ENCODE measurements around the gene FRMPD4. TPM values are rescaled to one million over a fixed set of nuclear protein-coding genes. Genes with fewer than 3 reads are reported as not detected.
A peak's percentile ranks its signal among the peaks of the same experiment; 100 is the strongest.
"Not testable (repeated sequence)": the region's sequence is repeated elsewhere in the genome, so short reads cannot be mapped to it uniquely, and the experiment has no call there.

Gene FRMPD4
- total RNA-seq (2014; rRNA removed): 2.6 and 3.7 TPM in 2 replicates
- polyA plus RNA-seq (2012): 1.8 TPM

DNA sequence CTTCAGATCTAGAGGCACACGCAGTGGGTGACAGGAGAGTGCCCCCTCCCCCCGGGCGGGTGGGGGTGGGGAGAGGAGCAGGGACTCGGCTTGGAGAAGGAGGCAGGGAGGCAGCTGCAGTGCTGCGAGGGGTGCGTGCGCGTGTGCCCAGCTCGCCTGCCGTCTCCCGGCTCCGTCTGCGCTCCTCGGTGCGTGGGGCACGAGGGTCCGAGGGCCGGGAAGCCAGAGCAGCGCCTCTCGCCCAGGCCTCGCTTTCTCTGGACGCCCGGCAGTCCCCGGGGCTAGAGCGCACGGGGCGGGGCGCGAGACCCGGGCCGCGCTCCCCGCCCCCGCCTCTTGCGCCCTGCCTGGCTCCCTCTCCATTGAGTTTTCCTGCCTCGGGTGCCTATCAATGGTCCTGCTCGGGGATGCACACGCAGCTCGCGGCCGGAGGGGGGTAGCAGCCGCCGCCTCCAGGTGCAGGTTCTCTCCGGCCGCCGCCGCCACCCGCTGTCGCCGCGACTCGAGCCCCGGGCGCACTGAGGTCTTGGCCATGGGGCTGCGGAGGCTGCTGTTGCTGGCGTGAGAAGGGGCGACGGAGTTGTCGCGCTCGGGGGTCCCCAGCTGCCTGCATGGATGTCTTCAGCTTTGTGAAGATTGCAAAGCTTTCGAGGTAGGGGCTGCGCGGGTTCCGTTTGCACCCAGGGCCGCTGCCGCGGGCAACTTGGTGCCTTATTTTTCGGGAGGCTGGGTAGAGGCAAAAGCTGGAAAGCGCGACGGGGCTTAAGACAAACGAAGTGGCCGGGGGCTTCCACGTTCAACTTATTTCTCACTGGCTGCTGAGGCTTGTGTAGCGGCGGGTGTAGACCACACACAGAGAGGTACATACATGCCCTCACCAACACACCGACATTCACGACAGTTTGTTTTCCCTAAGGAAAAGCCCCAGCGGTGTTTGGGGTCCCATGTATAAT lies at the start of gene FRMPD4:
FRMPD4 (plus strand) TSS at position 113 of the 953 bp plus-strand sequence; CDS start at position 612, 499 bp downstream.
- DNase-seq (ENCODE audit: low read depth): peak; percentile 55

DNA sequence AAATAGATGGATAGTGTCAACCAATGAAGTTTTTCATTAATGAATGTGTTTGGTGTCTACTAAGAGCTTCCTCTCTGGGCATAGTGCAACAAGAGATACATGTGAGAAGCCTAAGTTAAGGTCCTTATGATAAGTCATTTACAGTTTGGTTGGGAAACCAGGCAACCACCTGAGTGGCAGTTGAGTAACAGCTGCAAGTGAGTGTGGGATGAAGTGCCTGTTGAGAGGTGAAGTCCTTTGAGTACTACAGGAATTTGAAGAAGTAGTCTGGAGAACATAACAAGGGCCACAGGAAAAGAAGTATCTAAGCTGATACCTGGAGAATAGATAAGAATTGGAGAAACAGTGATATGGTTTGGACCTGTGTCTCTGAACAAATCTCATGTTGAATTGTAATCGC lies 48.5 kb upstream of the FRMPD4 start:
- DNase-seq (ENCODE audit: low read depth): no peak

DNA sequence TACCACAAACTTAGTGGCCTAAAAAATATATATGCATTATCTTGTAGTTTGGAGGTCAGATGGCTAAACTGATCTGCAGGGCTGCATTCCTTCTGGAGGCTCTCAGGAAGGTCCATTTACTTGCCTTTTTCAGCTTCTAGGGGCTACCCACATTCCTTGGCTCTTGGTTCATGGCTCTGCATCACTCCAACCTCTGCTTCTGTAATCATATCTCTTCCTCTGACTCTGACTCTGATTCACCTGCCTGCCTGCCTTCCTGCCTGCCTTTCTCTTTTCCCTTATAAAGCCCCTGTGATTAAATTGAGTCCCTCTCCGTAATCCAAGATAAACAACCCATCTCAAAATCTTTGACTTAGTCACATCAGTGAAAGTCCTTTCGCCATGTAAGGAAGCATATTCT lies 25.0 kb upstream of the FRMPD4 start:
- DNase-seq (ENCODE audit: low read depth): no peak

DNA sequence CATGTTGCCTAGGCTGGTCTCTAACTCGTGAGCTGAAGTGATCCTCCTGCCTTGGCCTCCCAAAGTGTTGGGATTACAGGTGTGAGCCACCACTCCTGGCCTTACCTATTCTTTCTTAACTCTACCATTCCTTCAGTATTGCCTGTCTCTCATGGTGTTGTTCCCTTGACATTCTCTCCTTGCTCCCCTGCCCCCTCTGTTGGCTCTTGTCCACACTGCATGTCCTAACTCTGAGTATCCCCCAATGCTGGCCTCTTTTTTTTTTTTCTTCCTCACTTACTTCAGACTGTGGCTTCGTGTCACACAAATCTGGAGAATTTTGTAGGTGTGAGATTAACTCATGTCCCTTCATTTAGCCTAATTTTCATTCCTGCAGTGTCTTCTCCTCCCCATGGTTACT lies 22.9 kb upstream of the FRMPD4 start:
- no peak for DNase-seq (ENCODE audit: low read depth)

DNA sequence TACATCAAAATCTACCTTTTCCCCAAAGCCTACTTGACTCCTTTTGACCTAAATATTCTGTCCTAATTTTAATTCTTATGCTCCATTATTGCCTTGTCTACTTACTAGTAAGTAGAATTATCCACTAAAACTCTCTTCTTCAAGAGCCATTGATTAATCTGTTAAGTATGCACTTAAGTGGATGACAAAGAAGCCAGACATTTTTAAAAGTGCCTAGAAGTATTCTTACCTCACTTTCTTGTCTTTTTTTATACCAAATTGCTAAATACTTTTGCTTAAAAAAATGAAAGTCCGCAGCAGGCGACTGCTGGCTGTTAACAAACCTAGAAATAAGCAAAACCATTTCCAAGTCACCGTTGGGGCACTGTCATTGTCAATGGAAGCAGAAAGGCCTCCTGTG lies 20.1 kb upstream of the FRMPD4 start:
- DNase-seq (ENCODE audit: low read depth): no peak

DNA sequence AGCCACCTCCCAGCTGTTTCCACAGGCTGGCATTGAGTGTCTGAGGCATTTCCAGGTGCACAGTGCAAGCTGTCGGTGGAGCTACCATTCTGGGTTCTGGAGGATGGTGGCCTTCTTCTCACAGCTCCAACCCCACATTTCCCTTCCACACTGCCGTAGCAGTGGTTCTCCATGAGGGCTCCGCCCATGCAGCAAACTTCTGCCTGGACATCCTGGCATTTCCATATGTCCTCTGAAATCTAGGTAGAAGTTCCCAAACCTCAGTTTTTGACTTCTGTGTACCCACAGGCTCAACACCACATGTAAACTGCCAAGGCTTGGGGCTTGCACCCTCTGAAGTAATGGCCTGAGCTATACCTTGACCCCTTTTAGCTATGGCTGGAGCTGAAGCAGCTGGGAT lies 10.3 kb upstream of the FRMPD4 start:
- DNase-seq (ENCODE audit: low read depth): no peak

DNA sequence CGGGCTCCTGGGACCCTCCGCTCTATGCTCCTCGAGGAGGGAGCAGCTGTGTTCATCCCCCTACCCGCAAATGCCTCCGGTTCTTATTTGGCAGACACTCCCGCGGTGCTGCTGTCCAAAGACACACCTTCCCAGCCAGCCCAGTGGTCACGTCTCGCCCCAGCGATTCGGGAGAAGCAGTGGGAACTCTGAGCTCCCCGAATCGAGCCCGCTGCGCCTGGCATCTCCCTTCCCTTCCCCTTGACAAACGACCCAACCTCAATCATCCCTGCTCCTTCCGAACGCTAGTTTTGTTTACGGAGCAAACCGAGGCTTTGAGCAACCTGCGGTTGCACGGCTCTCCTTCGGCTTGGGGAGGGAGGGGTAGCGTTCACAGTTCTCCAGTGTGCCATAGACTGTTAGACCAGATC lies 317 bp upstream of the FRMPD4 start:
- DNase-seq (ENCODE audit: low read depth): peak; percentile 28

DNA sequence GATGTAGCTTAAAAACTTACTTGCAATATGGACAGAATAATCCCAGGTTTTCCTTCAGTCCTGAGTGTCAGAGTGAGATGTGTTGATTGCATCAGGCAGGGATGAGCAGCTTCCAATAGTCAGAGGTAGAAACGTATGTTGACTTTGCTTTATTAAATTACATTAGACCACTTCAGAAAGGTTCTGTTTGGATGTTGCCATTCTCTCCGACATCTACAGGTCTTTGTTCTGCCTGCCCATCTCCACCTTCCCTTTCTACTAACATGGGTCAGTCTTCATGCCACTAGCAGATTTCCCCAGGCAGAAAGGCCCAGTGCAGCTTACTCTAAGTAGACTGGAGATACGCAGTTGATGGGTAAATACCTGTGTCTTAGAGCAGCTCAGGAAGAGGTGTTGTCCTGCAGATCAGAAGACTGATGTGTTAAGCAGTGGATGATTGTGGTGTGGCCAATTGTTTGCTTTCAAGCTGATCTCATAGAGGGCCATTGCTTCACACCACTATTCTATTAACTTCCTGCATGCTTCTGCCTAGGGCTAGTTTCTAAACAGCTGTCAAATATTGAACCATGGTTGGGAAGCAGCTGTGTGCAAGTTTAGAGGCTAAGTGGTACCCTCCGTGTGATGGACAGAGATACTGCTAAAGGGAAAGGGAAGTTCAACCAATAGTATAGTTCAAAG lies 1.8 kb downstream of the FRMPD4 start:
- DNase-seq (ENCODE audit: low read depth): peak; percentile 74

DNA sequence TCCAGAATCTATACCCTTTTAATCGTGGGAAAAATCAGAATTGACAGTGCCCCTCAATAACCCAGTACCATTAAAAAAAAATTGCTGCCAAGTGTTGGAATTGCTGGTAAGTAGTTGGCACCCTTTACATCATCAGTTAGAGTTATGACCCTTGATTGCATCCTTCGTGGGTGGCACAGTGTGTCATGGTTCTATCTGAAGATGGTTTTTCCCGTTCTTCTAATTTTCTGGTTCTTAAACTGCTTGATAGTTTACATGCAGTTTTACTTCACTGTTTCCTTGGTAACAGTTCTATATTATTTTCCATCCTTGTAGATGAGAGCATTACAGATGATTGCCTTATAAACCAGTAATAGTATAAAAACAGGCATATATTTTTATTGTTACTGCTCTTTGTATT lies 3.2 kb downstream of the FRMPD4 start:
- no peak for DNase-seq (ENCODE audit: low read depth)

DNA sequence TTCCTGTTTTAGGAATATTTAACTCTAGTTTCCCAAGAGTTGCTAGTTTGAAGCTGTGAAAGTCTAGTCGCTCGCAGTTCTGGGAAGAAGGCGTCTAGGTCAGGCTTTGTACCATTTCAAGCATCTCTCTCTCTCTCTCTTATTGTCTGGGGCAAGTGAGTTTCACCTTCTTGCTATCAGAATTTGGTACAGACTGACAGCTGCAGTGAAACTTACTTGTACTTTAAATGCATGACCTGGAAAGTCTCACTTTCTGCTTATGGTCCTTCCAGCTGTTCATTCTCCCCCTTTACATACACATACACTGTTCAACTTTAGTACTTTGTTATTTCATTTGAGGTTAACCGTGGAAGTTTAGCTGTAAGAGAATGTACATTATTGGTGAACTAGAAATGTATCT lies 4.4 kb downstream of the FRMPD4 start:
- peak; percentile 24 for DNase-seq (ENCODE audit: low read depth)

DNA sequence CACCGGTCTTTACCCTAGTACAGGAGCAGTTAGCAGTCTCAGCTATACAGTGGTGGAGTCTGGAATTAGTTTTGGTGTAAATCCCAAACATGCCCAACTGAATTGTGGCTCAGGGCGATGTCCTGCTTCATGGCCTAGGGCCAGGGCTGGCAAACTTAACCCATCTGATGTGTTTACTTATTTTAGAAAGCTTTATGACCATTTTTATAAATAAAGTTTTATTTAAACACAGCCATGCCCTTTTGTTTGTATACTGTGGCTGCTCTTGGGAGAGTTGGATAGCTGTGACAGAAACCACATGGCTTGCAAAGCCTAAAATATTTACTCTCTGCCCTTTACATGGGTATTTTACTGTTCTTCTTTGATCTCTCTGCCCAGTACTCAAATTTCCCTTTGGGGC lies 7.1 kb downstream of the FRMPD4 start:
- DNase-seq (ENCODE audit: low read depth): no peak

DNA sequence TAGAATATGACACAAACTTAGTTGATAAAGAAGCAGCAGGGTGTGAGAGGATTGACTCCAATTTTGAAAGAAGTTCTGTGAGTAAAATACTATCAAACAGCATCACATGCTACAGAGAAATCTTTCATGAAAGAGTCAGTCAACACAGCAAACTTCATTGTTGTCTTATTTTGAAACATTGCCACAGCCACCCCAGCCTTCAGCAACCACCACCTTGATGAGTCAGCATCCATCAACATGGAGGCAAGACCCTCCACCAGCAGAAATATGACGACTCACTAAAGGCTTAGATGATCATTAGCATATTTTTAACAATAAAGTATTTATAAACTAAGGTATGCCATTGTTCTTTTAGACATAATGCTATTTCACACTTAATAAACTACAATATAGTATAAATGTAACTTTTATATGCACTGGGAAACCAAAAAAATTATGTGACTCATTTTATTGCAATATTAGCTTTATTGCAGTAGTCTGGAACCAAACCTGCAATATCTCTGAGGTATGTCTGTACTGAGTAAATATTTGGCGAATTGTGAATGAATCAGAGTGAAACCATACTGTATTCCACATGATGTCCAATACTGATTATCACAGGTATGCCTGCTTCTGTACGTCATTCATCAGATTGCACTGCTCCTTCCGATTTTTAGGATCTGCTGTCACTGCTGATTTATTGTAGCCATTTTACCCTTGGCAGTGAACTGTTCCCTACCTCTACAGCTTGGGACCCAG lies 11.6 kb downstream of the FRMPD4 start:
- DNase-seq (ENCODE audit: low read depth): no peak

DNA sequence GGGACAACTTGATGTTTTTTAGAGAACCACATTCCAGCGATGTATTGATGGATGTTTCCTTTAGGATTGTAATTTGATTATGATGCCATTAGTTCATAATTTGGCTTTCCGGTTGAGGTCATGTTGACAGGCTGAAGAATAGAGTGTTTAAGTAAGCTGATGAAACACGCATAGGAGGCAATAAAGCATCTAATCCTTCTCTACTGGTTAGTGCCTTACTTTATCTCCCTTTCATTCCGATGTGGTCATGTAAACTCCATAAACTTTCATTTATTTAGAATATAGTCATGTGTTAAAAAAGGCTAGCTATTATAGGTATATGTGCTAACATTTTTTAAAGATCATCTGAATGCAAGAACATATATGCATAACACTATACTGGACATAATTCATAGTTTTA lies 15.0 kb downstream of the FRMPD4 start:
- no peak for DNase-seq (ENCODE audit: low read depth)

DNA sequence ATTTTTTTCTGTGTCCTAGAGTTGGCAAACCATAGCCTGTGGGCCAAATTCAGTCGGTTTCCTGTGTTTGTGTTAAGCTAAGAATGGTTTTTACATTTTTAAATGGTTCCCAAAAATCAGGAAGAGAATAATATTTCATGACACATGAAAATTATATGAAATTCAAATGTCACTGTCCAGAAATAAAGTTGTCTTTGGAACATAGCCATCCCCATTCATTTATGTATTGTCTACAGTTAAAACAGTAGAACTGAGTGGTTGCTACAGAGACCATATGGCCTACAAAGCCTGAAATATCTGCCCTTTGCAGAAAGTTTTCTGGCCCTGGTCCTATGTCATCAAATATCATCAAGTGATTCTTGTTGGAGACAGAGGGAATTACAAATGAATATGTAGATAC lies 15.5 kb downstream of the FRMPD4 start:
- DNase-seq (ENCODE audit: low read depth): no peak

DNA sequence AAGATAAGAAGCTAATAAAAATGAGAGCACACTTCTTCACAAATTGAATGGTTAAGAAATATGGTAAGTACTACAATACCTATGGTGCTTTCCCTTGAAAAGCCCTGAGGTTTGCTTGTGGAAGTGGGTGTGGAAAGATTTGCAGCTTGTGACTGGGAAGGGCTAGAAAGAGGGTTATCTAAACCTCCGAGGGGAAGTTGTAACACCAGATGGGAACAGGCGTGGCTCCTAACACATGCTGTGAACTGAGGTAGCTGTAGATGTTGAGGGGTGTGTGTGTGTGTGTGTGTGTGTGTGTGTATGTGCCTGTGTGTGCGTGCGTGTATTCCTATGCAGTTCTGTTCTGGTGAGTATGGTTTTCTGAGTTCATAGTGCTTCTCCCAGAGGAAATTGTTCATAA lies 21.5 kb downstream of the FRMPD4 start:
- DNase-seq (ENCODE audit: low read depth): no peak

DNA sequence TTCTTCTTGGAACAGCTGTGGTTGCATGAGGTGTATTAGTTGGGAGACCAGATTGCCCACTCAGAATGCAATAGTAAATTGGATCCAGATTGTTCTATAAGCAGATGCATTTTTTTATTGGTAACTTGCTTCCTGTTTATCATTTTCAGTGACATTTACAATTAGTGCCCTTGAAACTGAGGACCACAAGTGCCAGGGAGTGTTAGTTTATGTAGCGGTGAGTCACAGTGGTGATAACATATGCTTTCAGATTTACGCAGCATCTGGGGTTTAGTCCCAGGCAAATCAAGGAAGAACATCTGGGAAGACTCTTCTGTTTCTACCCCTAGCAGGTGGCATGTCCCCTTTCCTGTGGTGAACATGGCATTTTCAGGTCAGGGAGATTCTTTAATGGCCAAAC lies 24.1 kb downstream of the FRMPD4 start:
- DNase-seq (ENCODE audit: low read depth): peak; percentile 20

DNA sequence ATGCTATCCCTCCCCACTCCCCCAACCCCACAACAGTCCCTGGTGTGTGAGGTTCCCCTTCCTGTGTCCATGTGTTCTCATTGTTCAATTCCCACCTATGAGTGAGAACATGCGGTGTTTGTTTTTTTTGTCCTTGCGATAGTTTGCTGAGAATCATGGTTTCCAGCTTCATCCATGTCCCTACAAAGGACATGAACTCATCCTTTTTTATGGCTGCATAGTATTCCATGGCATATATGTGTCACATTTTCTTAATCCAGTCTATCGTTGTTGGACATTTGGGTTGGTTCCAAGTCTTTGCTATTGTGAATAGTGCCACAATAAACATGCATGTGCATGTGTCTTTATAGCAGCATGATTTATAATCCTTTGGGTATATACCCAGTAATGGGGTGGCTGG lies 25.9 kb downstream of the FRMPD4 start:
- DNase-seq (ENCODE audit: low read depth): not testable (repeated sequence)

DNA sequence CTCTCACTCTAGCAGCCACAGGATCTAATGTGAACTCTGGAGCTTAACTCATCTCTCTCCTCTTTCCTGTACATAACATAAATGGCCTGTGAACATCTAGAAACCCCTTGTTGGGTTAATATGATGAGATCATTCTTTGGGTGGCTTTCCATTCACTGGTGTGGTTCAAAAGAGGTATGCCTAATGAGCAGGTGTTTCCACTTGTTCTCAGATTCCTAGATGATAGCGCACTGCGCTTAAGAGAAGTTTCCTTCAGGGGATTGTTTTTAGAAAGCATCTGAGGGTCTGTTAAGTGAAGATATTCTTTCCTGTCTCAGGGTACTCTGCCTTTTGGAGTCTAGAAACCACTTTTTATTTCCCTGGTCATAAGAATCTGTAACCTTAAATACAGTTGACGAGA lies 32.5 kb downstream of the FRMPD4 start:
- no peak for DNase-seq (ENCODE audit: low read depth)

DNA sequence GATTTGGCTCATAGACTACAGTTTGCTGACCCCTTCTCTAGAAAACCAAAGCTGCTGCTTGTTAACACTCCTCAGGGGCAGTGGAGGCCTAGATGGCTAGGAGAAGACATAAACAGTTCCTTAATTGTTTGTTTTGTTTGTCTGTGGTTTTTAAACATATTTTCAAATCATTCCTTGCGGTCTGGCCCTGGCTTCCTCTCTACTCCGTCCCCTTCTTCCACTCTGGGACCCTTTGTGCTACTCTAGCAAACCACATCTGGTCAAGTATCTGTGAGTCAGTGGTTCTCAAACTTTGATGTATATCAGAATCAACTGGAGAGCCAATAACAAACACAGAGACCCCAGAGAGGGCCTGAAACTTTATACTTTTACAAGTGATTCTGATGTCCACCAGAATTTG lies 36.1 kb downstream of the FRMPD4 start:
- DNase-seq (ENCODE audit: low read depth): peak; percentile 58

DNA sequence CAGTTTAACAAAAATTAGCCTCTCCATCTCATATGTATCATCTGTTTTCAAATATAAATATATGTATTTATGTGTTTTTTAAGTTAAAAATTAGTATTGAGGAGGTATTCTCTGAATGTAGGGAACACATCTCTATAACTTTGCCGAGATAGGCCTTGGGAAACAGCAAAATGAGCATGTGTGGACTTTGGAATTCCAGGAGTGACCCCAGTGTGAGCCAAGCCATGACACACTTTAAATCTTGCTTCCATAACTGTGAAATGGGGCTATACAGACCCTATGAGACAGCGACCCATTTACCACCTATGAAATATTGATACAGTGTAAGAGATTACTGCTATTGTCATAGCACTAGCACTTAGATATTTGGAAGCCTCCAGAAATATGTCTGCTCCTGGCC lies 58.8 kb downstream of the FRMPD4 start:
- peak; percentile 38 for DNase-seq (ENCODE audit: low read depth)

DNA sequence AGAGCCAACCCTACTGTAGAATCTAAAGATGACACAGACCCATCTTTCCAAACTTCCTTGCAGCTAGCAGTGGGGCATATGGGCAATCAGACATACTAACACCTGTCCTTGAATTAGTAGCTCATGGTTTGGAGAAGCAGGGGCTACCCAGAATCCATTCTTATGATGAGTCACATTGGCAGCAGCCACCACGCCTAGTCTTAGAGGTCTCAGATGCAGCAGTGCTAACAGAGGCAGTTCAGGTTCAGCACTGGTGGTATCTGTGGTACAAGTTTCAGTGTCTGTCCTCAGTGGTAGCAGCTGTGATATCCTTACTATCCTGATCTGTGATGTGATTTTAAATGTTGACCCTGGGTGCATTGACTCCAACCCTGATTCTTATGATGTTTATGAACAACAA lies 68.1 kb downstream of the FRMPD4 start:
- DNase-seq (ENCODE audit: low read depth): peak; percentile 55

DNA sequence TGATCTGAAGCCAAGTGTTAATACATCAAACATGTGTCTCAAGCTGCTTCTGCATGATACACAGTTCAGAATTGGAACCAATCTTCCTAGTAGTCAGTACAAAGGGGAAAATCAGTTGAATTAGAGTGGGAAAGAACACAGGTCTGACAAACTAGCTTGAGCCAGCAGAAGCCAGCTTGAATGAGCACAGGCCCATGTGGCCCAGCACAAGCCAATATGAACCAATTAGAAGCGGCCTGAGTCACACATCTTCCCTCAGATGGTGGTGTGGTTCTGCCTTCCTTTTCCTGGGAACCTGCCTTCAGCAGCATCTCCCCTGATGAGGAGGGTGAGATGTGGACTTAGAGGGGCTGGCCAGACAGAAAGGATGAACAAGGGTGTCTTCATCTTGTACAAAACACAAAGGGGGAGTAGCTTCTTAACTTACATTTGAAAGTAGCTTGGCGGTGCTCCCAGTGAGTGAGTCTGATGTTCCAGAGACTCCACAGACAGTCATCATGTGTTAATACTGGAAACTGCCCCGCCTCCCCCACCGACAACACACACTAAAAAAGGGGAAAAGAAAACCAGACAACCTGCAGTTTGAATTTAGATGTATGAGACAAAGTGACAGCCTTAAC lies 72.0 kb downstream of the FRMPD4 start:
- DNase-seq (ENCODE audit: low read depth): peak; percentile 82
